ENCODE data around the gene FRAS1.
"Not testable (repeated sequence)": the region's sequence is repeated elsewhere in the genome, so short reads cannot be mapped to it uniquely, and the experiment has no call there.

Gene FRAS1

GRCh38 chr4:78325271-78326157 lies 268.4 kb downstream of the FRAS1 start:
- DNase-seq (ENCODE audit: low spot score) = no peak

DNA sequence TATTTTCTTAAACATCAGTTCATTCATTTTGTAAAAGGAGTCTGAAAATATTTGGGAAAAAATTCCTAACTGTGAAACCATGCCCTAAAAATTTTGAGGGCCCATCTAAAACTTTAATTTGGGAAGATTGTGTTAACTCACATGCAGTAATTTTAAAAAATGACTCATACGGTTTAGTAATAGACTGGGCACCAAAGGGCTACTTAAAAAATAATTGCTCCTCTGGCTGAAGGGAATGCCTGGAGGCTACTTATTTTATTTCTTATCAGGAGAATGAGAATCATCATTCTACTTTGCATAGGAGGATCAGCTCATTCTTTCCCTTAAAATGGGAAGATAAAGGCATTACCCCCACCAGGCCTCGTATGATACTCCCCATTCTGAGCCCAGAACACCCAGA lies 271.5 kb downstream of the FRAS1 start:
- DNase-seq (ENCODE audit: low spot score) = not testable (repeated sequence)

DNA sequence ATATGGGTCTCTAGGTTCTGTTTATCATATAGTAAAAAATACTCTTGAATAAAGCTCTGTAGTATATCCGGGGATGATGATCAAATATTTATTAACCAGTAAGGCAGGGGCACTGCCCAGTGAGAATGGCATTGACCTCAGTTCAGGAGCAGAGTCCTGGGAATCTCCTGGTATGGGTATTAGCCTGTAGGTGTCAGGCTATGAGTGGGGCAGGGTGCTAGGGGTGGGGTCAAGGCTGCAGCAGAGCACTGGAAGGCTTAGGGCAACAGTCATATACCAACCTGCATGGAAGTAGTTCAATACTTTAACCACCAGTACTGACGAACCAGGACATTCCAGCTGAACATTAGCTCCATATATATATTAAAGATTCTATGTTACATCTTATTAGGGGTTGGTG lies 274.1 kb downstream of the FRAS1 start:
- DNase-seq (ENCODE audit: low spot score) = no peak

DNA sequence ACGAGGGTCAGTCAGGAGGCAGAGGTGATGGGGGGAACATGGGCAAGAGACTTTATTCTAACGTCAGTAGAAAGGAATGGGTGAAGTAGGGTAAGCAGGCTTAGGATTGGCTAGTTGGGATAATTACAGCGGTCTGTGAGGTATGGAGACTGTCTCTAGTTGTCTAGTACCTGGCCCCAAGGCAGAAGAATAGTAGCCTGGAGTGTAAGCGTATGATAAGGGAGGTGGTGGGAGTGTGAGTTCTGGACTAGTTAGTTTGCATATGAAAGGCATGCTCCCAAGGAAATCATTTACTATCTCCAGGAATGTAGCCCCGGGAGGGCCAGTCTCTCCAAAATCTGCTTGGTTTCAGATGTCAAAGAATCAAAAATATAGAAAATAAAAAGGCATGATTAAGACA lies 274.8 kb downstream of the FRAS1 start:
- no peak for DNase-seq (ENCODE audit: low spot score)

DNA sequence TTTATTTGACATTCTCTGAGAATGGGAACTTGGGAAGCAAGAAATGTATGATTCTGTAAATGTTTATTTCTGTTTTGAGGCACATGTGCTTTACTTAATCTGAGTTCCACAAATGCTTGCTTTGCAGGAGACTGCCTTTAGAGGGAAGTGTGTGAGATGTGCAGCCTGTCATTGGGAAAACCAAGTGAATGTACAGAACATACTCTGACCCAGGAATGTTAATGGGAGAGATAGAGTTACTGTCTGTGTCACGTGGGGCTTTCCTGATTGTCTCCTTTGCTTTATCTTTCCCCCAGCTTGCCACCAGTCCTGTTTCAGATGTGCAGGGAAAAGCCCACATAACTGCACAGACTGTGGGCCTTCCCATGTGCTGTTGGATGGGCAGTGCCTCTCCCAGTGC lies 275.9 kb downstream of the FRAS1 start:
- DNase-seq (ENCODE audit: low spot score) = no peak

- DNase-seq (ENCODE audit: low spot score) = no peak
Observed at GRCh38 chr4:78336093-78336943, 279.2 kb downstream of the FRAS1 start.

- DNase-seq (ENCODE audit: low spot score) = no peak
Observed at GRCh38 chr4:78337244-78338020, 280.3 kb downstream of the FRAS1 start.

DNA sequence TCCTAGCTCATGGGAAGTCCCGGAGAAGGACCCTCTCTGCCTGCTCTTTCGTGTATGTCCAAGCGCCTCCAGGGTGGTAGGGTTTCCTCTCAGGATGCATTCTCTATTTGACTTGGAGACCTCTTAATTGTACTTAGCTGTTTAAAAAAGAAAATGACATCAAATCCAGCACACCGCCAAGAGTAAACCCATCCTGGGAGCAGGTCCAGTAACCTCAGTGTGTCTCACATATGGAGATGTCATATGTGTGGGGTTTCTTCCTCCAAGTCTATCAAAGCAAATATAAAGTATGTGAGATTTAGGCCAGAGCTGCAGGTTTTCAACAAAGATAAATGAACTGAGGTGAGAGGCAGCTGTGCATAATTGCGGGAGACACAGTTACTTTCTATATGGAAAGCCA lies 285.0 kb downstream of the FRAS1 start:
- no peak for DNase-seq (ENCODE audit: low spot score)

DNA sequence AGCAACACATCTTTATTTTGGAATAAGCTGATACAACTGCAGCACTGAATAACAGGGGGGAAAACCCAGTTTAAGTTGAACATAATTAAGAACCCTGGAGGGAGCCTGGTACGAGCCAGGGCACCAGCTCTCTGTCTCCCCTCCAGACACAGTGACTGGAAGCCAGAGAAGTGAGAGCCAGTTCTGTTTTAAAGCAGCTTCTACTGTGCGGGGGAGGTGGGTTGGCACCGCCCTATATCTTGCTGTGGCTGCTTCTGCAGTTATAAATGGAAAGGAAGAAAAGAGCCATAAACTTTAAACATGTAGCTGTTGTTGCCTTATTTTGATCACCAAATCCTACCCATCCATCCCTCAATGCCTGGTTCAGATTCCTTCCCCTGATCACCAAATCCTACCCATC lies 286.6 kb downstream of the FRAS1 start:
- DNase-seq (ENCODE audit: low spot score) = no peak

- no peak for DNase-seq (ENCODE audit: low spot score)
Observed at GRCh38 chr4:78345237-78345636, 288.1 kb downstream of the FRAS1 start.

DNA sequence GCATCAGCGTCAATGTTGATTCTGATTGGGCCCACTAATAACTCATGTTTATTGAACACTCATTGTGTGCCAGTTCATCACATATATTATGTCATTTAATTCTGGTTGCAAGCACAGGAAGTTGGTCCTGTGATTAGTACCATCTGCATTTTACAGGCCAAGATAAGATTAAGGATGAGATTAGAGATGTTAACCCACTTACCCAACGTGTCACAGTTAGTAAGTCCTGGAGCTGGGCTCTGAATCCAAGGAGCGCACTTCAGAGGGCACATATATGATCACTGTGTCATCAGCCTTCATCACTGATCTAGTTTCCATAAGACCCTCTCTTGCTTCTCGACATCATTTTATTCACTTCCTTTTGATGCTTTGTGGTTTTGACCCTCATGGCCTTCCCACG lies 289.1 kb downstream of the FRAS1 start:
- DNase-seq (ENCODE audit: low spot score) = no peak

DNA sequence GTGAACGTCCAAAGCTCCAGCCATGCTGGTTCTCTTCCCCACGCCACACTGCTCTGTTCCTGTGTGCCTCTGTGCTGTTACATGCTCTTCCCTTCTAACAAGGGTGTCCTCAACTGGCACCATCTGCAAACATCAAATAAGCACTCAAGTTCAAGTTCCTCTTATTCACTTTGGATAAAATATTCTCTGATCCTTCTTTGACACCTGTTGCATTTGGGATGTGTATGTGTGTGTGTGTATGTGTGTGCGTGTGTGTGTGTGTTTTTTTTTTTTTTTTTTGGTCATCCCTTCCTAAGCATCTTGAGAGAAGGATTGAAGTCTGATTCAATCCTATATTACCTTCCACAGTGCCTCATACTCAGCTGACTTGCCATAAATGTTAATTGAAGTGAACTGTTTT lies 290.4 kb downstream of the FRAS1 start:
- no peak for DNase-seq (ENCODE audit: low spot score)

GRCh38 chr4:78353921-78354320 lies 296.8 kb downstream of the FRAS1 start:
- DNase-seq (ENCODE audit: low spot score) = no peak

DNA sequence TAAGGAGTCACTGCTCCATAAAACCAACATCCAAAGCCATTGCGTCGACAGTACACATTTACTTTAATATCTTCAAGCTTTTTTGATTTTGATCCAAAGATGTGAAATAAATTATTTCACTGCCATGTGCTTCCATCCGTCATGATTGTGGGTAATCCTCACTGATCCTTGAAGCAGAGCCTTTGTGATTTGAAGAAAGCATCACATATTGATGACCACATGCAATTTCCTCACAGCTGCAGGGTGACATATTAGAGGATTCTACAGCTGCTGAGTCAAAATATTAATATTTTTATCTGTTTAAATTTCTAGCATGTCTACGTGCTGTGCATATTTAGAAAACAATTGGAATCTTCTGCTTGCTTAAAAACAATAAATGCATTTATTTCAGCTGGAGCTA lies 297.7 kb downstream of the FRAS1 start:
- DNase-seq (ENCODE audit: low spot score) = no peak

- no peak for DNase-seq (ENCODE audit: low spot score)
Observed at GRCh38 chr4:78355306-78355705, 298.2 kb downstream of the FRAS1 start.

GRCh38 chr4:78356251-78356786 lies 299.2 kb downstream of the FRAS1 start:
- DNase-seq (ENCODE audit: low spot score) = no peak

GRCh38 chr4:78357122-78357521 lies 300.0 kb downstream of the FRAS1 start:
- DNase-seq (ENCODE audit: low spot score) = no peak

DNA sequence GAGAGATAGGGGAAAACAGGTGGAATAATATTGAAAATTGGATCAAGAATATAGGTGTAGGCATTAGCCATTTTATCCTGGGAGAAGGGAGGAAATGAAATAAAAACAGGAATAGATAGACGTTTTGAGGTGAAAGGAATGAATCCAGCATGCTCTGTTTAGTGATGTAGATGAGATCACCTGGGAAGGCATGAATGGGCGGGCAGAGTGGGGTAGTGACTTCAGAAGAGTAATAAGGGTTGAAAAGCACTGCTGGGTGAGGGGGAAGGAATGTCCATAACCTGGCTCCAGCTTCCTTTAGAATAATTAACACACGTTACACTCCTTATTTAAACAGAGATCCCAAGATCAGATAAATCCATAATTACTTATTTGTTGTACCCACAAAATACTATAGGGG lies 303.3 kb downstream of the FRAS1 start:
- DNase-seq (ENCODE audit: low spot score) = no peak

GRCh38 chr4:78361621-78362120 lies 304.5 kb downstream of the FRAS1 start:
- DNase-seq (ENCODE audit: low spot score) = no peak

GRCh38 chr4:78362310-78362709 lies 305.2 kb downstream of the FRAS1 start:
- no peak for DNase-seq (ENCODE audit: low spot score)

DNA sequence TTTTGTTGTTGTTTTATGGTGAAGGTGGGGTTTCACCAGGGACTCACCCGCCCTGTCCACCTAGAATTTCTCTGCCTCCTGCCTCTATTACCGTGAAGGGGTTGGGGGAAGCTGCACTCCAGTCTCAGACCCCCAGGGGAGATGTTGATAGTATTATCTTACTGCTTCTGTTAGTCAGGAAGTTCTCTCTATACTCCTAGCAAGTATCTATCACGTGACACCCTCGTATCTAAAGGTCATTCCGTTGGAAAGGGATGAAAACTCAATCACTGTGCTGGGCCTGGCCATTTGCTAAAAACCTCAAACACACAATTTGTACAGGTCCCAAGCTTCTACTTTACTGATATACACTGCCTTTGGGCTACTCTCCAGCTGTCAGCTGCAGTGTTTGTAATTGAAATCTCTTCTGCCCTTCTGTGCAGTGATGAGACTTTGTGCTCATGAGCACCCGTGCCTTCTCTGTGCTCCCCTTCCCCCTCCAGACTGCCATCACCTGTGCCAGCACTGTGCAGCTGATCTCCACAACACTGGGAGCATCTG lies 306.0 kb downstream of the FRAS1 start:
- no peak for DNase-seq (ENCODE audit: low spot score)

DNA sequence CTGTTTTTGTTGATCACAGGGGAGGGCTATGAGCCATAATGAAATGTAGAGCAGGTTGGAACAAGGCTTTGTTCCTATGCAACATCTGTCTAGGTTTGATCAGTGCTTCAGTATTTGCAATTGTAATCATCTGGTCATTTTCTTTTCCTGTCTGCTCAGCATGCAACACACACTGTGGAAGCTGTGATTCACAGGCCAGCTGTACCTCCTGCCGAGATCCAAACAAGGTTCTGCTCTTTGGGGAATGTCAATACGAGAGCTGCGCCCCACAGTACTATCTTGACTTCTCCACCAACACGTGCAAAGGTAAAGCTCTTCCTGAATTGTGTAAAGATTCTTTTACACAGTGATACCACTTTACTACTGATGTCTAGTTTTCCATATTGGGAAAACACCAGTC lies 312.6 kb downstream of the FRAS1 start:
- DNase-seq (ENCODE audit: low spot score) = no peak

Measured in activated CD4-positive, alpha-beta T cell treated with anti-CD3 and anti-CD28 coated beads, Interleukin-2, Interleukin-4, amounts not matched to agents 100 ng/mL and 50 ng/mL, durations not matched to agents 16 hours and 8 hours (primary cell).